Measurements from ENCODE around the gene RNF7.
"Not testable (repeated sequence)": the region's sequence is repeated elsewhere in the genome, so short reads cannot be mapped to it uniquely, and the experiment has no call there.

Gene RNF7

DNA sequence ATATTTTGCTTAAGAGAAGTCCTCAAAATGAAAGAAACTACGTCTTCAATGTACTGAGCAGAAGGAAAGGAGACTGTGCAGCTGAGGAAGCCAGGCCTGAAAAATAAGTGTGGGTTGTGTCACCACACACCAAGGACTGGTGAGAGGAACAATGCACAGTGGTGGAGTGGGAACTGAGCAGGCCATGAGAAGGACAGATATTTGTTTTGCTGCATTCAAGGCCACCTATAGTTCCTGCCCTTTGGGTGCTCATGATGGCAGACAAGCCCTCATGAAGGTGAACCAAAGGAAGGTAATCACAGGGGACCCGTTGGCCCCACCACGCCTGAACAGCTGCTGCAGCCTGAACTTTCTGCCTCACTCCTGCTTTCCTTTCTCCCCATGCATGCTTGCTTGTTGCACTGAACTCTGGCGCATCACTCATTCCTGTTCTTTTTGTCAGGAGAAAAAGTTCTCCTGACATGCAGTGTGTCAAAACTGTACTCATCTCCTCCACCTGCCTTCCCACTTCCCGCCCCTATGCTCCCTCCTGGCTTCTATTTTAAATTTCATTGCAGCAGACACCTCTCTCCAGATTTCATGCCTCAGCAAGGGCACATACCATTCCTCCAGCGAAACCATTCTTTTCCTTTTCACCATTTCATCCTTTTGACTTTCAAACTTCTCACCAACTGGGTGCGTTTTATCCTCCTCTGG lies 2.2 kb upstream of the RNF7 start:
- no peak for DNase-seq (ENCODE audit: low read depth in 2 of 2)

GRCh38 chr3:141737093-141737492 lies 1.0 kb upstream of the RNF7 start:
- DNase-seq (ENCODE audit: low read depth in 2 of 2) = no peak

GRCh38 chr3:141737678-141738021 lies 448 bp upstream of the RNF7 start:
- DNase-seq (ENCODE audit: low read depth in 2 of 2) = no peak

GRCh38 chr3:141738891-141739363 lies 829 bp downstream of the RNF7 start:
- peak in 1 of 2 experiments; percentile 11 for DNase-seq (ENCODE audit: low read depth in 2 of 2)

DNA sequence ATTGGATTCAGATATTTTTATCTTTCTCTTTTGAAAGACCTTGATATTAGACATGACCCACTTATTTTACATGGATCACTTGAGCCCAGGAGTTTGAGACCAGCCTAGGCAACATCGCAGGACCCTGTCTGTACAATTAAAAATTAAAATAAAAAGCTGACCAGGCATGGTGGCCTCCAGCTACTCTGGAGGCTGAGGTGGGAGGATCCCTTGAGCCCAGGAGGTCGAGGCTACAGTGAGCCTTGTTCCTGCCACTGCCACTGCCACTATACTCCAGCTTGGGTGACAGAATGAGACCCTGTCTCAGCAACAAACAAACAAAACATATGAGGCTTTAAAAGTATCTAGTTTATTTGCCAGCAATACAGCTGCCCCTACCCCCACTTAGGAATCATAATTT lies 1.6 kb downstream of the RNF7 start:
- no peak for DNase-seq (ENCODE audit: low read depth in 2 of 2)

DNA sequence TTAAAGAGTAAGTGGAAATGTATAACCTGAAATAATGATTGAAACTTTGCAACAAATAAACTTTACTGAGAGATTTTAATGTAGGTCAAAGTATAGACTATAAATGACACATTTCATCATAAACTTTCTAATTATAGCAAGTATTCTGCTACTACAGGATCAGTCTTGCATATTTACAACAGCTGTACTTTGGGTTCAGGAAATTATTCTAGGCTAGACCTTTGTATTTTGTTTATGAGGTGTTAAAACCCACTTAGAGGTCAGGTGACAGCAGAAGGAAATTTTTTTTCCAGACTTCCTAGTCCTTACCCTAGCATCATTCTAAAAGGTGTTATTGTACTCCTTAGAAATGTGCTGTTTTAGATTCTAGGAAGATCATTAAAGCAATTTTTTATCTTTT lies 2.3 kb downstream of the RNF7 start:
- no peak for DNase-seq (ENCODE audit: low read depth in 2 of 2)

- no peak for DNase-seq (ENCODE audit: low read depth in 2 of 2)
Measured at GRCh38 chr3:141743305-141743704, 5.2 kb downstream of the RNF7 start.

DNA sequence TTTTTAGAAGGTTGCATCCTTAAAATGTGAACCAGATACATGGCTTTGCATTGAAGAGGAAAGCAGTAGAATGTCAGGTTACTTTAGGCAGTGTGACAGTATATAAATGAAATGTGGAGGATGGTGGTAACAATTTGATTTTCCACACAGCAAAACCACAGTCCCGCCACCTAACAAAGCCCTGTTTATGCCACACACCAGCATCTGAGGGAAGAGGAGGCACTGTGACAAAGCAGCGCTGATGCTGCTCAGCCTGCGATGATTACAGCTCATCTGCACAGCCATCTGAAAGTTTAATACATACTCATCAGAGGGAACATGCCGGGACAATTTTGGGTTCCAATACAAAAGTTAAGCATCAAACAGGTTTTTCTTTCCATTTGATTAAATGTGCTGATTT lies 8.9 kb downstream of the RNF7 start:
- DNase-seq (ENCODE audit: low read depth in 2 of 2) = no peak

- DNase-seq (ENCODE audit: low read depth in 2 of 2) = no peak
Measured at GRCh38 chr3:141753399-141753798, 15.3 kb downstream of the RNF7 start.

- DNase-seq (ENCODE audit: low read depth in 2 of 2) = no peak
Measured at GRCh38 chr3:141754032-141754431, 15.9 kb downstream of the RNF7 start.

DNA sequence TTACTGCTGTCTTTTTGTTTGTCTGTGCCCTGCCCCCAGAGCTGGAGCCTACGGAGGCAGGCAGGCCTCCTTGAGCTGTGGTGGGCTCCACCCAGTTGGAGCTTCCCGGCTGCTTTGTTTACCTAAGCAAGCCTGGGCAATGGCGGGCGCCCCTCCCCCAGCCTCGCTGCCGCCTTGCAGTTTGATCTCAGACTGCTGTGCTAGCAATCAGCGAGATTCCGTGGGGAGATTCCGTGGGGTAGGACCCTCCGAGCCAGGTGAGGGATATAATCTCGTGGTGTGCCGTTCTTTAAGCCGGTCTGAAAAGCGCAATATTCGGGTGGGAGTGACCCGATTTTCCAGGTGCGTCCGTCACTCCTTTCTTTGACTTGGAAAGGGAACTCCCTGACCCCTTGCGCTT lies 24.5 kb downstream of the RNF7 start:
- DNase-seq (ENCODE audit: low read depth in 2 of 2) = not testable (repeated sequence)

- no peak for DNase-seq (ENCODE audit: low read depth in 2 of 2)
Measured at GRCh38 chr3:141763088-141763750, 25.1 kb downstream of the RNF7 start, which contains the start of gene GRK7. Gene GRK7 (plus strand): TSS chr3:141763408. CDS start chr3:141778285, 14,877 bp downstream.

DNA sequence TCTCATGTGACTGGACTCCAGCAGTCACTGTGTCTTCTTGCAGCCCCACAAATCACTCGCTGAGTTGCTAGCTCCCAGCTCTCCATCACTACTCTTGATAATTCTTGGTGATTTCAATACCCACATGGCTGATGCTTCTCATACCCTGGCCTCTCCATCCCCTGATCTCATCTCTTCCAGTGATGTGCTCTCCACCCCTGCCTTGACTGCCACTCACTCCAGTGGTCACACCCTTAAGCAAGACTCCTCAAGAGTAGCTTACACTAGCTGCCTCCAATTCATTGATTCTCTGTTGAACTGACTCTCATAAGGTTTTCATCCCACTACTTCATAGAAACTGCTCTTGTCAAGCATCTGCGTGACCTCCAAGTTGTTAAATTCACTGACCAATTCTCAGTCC lies 25.9 kb downstream of the RNF7 start:
- DNase-seq (ENCODE audit: low read depth in 2 of 2) = no peak

DNA sequence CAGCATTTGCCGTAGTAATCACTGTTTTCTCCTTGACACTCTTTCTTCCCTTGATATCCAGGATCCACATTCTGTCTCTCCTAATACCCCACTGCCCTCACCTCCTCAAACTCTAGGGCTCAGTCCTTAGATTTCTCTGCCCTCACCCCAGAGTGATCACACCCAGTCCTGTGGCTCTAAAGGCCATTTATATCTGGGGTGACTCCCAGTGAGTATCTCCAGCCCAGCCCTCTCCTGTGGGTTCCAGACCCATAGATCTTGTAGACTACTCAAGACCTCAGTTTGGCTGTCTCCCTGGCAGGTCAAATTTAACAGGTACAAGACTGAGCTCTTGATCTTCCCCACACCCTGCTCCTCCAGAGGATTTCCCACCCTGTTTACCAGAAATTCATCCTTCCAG lies 26.4 kb downstream of the RNF7 start:
- DNase-seq (ENCODE audit: low read depth in 2 of 2) = no peak

DNA sequence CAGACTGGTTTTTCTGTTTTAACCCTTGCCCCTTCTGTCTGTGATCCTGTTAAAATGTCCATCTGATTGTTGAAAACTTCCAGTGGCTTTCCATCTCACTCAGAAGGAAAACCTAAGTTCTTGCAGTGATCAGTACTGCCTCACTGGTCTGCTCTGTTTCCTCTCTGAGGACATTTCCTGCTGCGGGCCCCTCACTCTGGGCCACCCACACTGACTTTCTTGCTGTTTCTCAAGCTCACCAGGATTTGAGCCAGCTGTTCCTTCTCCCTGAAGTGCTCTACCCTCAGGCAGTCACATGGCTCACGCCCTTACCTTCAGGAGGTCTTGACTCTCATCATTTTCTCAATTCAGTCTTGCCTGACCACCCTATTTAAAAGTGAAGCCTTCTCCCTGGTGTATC lies 26.9 kb downstream of the RNF7 start:
- no peak for DNase-seq (ENCODE audit: low read depth in 2 of 2)

DNA sequence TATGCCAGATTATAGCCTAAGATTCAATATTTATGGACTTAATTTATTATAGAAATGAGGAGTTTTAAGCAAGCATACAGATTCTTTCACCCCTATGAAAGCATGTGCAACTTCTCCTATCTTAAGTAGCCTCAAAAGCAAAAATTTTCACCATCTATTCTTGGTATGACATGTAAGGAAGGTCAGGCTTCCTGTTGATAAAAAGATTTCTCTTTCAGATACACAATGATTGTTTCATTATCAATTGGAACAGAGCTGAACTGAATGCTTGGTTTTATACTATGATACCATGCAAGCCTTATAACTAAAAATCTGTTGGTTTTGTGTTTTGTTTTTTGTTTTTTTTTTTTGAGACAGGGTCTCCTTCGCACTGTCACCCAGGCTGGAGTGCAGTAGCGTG lies 29.0 kb downstream of the RNF7 start:
- no peak for DNase-seq (ENCODE audit: low read depth in 2 of 2)

DNA sequence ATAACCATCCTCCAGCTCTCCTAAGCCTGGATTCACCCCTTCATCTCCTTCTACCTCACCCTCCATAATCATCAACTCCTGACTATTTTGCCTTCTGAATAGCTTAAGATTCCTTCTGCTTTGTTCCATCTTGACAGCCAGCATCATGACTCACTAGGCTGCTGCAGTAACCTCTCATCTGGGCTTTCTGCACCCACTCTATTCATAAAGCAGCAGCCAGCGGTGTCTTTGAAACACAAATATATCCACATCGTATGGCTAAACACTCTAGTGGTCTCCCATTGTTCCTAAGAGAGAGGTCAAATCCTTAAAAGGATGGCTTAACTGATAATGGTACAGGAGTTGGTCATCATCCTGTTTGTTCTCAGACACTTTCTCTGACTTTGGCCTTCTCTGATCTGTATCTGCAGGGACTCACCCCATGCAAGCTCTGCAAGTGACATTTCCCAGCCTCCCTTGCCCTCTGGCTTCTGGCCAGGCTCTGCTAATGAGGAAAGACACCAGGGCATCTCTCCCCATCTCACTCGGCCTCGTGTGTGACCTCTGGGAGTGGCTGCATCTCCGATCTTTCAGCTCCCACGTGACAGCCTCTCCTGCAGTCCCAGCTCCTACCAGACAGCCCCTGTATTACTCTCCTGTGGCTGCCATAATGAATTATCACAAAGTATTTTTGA lies 31.3 kb downstream of the RNF7 start:
- DNase-seq (ENCODE audit: low read depth in 2 of 2) = no peak

GRCh38 chr3:141773676-141774075 lies 35.6 kb downstream of the RNF7 start:
- no peak for DNase-seq (ENCODE audit: low read depth in 2 of 2)

DNA sequence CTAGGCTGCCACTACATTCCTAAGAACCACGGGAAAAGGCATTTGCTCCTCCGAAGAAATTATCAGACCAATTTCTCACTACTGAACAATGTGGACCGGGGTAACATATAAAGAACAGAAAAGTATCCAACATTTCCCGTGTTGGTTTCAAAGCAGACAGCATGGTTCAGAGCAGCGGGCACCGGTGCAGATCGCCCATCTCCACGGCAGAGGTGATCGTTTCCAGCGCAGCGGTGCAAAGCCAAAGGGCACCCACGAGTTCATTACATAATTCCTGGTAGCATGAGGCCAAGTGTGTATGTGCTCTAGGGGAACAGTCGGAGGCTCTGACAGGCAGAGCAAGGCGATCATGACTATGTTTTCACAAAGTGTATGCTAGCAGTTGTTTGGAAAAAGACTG lies 38.3 kb downstream of the RNF7 start:
- DNase-seq (ENCODE audit: low read depth in 2 of 2) = no peak

- no peak for DNase-seq (ENCODE audit: low read depth in 2 of 2)
Measured at GRCh38 chr3:141776885-141777284, 38.8 kb downstream of the RNF7 start.

GRCh38 chr3:141777957-141778813 lies 40.1 kb downstream of the RNF7 start:
- DNase-seq (ENCODE audit: low read depth in 2 of 2) = no peak

DNA sequence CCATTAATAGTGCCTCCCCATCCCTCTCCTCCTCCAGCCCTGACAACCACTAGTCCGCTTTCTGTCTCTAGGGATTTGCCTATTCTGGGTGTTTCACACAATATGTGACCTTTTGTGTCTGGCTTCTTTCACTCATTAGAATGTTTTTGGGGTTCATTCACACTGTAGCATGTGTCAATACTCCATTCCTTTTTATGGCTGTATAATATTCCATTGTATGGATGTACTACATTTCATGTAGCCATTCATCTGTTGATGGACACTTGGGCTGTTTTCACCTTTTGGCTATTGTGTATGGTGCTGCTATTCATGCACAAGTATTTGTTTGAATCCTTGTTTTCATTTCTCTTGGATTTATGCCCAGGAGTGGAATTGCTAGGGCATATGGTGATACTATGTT lies 41.6 kb downstream of the RNF7 start:
- no peak for DNase-seq (ENCODE audit: low read depth in 2 of 2)
